HUES64 (cell line): ENCODE data around the gene IDH3G.

ENCODE experiments used
- H3K27ac ChIP-seq: 2 replicates; pipeline ENCODE4 v1.7.0; 2013; ENCODE audit warnings: low read depth, low read length, inconsistent platforms
- H3K27me3 ChIP-seq: 2 replicates; pipeline ENCODE4 v1.6.1; 2013; ENCODE audit warnings: mild to moderate bottlenecking, low read length; ENCODE audit not compliant: insufficient read depth
- H3K36me3 ChIP-seq: 2 replicates; pipeline ENCODE4 v1.6.1; 2013; ENCODE audit warnings: mild to moderate bottlenecking, low read length; ENCODE audit not compliant: insufficient read depth
- H3K4me1 ChIP-seq: 2 replicates; pipeline ENCODE4 v1.6.1; 2013; ENCODE audit warnings: mild to moderate bottlenecking, low read length, moderate library complexity; ENCODE audit not compliant: insufficient read depth
- H3K4me3 ChIP-seq: 2 replicates; pipeline ENCODE4 v1.5.1; 2013; ENCODE audit warnings: mild to moderate bottlenecking, low read length, moderate library complexity
- H3K9ac ChIP-seq: 2 replicates; pipeline ENCODE4 v1.6.1; 2013; ENCODE audit warnings: mild to moderate bottlenecking, low read depth, low read length
- H3K9me3 ChIP-seq: 2 replicates; pipeline ENCODE4 v1.6.1; 2013; ENCODE audit warnings: low read depth, low read length; ENCODE audit not compliant: insufficient read depth
- WGBS: fragments of 150-250, 120-280 bp; methylation state at CpG from one replicate; pipeline ENCODE4 v1.1.7; 2013; ENCODE audit warnings: missing lambda C conversion rate; 5-methylcytosine and 5-hydroxymethylcytosine counted together

IDH3G gene

GRCh38 chrX:153770601-153771414 lies 23.4 kb downstream of the IDH3G start:
- Histone ChIP-seq H3K27me3 (no peaks in the 10 kb centered on the region), H3K9ac (no peak overlapping the region), H3K36me3 (no peaks in the 10 kb centered on the region), H3K27ac (no peak overlapping the region), H3K4me1 (peaks cover 4% of the 10 kb centered on the region; the same call in 1 of the 2 replicates), H3K4me3 (no peak overlapping the region), H3K9me3 (no peaks in the 10 kb centered on the region)
- WGBS, result 92% methylated on average over 18 of the region's 18 CpGs

GRCh38 chrX:153769865-153770600 lies 24.1 kb downstream of the IDH3G start:
- Histone ChIP-seq H3K9ac (no peak overlapping the region), H3K36me3 (no peaks in the 10 kb centered on the region), H3K4me3 (no peak overlapping the region), H3K4me1 (peaks cover 4% of the 10 kb centered on the region; the same call in 1 of the 2 replicates), H3K27ac (no peak overlapping the region), H3K9me3 (no peaks in the 10 kb centered on the region), H3K27me3 (no peaks in the 10 kb centered on the region)
- 89% methylated on average over 25 of the region's 25 CpGs for WGBS

GRCh38 chrX:153769158-153769864 lies 24.9 kb downstream of the IDH3G start:
- Histone ChIP-seq H3K9me3 (no peaks in the 10 kb centered on the region), H3K4me3 (no peak overlapping the region), H3K9ac (no peak overlapping the region), H3K27ac (no peak overlapping the region), H3K27me3 (no peaks in the 10 kb centered on the region), H3K36me3 (no peaks in the 10 kb centered on the region), H3K4me1 (peaks cover 4% of the 10 kb centered on the region; the same call in 1 of the 2 replicates)
- 94% methylated on average over 23 of the region's 23 CpGs for WGBS

- Histone ChIP-seq H3K27ac (no peak overlapping the region), H3K4me1 (peaks cover 4% of the 10 kb centered on the region; the same call in 1 of the 2 replicates), H3K36me3 (no peaks in the 10 kb centered on the region), H3K27me3 (no peaks in the 10 kb centered on the region), H3K9ac (no peak overlapping the region), H3K4me3 (no peak overlapping the region), H3K9me3 (no peaks in the 10 kb centered on the region)
- 90% methylated on average over 20 of the region's 22 CpGs for WGBS
Observed at GRCh38 chrX:153768311-153769157, 25.6 kb downstream of the IDH3G start.

- no peak overlapping the region for H3K9ac ChIP-seq
- H3K27me3 ChIP-seq, result no peaks in the 10 kb centered on the region
- WGBS, result 93% methylated on average over 20 of the region's 20 CpGs
- H3K9me3 ChIP-seq, result no peaks in the 10 kb centered on the region
- no peak overlapping the region for H3K27ac ChIP-seq
- H3K4me1 ChIP-seq, result peaks cover 4% of the 10 kb centered on the region; the same call in 1 of the 2 replicates
- H3K36me3 ChIP-seq, result no peaks in the 10 kb centered on the region
- H3K4me3 ChIP-seq, result no peak overlapping the region
Observed at GRCh38 chrX:153767674-153768055, 26.5 kb downstream of the IDH3G start.

GRCh38 chrX:153766871-153767673 lies 27.1 kb downstream of the IDH3G start:
- H3K9ac ChIP-seq, result no peak overlapping the region
- H3K36me3 ChIP-seq, result no peaks in the 10 kb centered on the region
- no peak overlapping the region for H3K27ac ChIP-seq
- no peaks in the 10 kb centered on the region for H3K27me3 ChIP-seq
- no peaks in the 10 kb centered on the region for H3K9me3 ChIP-seq
- WGBS, result 85% methylated on average over 56 of the region's 56 CpGs
- H3K4me1 ChIP-seq, result peaks cover 4% of the 10 kb centered on the region; the same call in 1 of the 2 replicates
- H3K4me3 ChIP-seq, result no peak overlapping the region

DNA sequence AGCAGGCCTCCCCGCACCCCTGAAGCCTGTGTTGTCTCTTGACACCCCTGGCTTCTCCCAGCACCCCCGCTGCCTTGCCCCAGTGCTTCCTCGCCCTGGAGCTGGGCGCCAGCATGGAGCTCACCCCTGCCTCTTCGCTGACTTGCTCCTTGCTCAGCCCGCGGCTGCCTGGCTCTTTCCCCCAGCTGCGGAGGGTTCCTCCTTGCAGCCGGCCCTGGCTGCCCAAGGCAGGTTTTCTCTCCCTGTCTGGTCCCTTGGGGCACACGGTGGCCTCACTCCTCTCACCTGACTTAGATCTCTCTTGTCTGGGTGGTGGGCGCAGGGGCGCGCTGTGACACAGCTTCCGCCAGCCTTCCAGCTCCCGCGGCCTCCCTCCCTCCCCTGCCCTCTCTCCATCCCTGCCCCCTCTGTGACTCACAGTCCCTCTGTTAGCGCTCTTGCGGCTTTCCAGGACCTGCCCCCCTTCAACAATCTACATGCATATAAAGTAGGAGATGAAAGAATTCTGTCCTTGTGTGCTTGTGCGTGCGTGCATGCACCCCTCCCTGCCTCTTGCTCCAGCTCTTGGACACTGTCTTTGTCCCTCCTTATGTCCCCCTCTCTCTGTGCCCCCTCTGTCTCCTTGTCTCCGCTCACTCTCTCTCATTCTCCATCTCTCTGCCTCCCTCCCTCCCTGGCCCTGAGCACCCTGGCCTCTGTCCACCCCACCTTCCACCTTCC lies 27.9 kb downstream of the IDH3G start:
- Histone ChIP-seq H3K9me3 (no peaks in the 10 kb centered on the region), H3K9ac (no peak overlapping the region), H3K27me3 (no peaks in the 10 kb centered on the region), H3K4me1 (peaks cover 4% of the 10 kb centered on the region; the same call in 1 of the 2 replicates), H3K36me3 (no peaks in the 10 kb centered on the region), H3K27ac (no peak overlapping the region), H3K4me3 (no peak overlapping the region)
- 27% methylated on average over 19 of the region's 21 CpGs for WGBS

- Histone ChIP-seq H3K36me3 (no peaks in the 10 kb centered on the region), H3K9me3 (no peaks in the 10 kb centered on the region), H3K27me3 (no peaks in the 10 kb centered on the region), H3K4me3 (no peak overlapping the region), H3K4me1 (peaks cover 4% of the 10 kb centered on the region; the same call in 1 of the 2 replicates), H3K9ac (no peak overlapping the region), H3K27ac (no peak overlapping the region)
- WGBS, result 85% methylated on average over 27 of the region's 27 CpGs
Observed at GRCh38 chrX:153765138-153766079, 28.8 kb downstream of the IDH3G start.

GRCh38 chrX:153764786-153765137 lies 29.4 kb downstream of the IDH3G start:
- no peak overlapping the region for H3K4me3 ChIP-seq
- no peak overlapping the region for H3K27ac ChIP-seq
- no peaks in the 10 kb centered on the region for H3K27me3 ChIP-seq
- WGBS, result 97% methylated on average over 5 of the region's 7 CpGs
- H3K36me3 ChIP-seq, result no peaks in the 10 kb centered on the region
- H3K4me1 ChIP-seq, result peaks cover 4% of the 10 kb centered on the region; the same call in 1 of the 2 replicates
- no peak overlapping the region for H3K9ac ChIP-seq
- H3K9me3 ChIP-seq, result no peaks in the 10 kb centered on the region
